Cardiac fibroblast (primary cell): ENCODE data around the gene RHO.
"Not testable (repeated sequence)": the region's sequence is repeated elsewhere in the genome, so short reads cannot be mapped to it uniquely, and the experiment has no call there.

Source experiments
- DNase-seq, 2 donors: peaks; one replicate each; pipeline versions ENCODE4 v3.0.0 to v3.0.0-alpha.2; 2010; ENCODE audit warnings: low read depth in 2 of 2
- H3K4me3 ChIP-seq, 2 donors: replicated peaks in 1 of 2; 1 replicate in 1 of 2; 2 replicates in 1 of 2; pipeline ENCODE4 v1.5.1; 2011; ENCODE audit warnings: low read depth in 2 of 2, low read length in 2 of 2, mild to moderate bottlenecking in 2 of 2, moderate library complexity in 1 of 2
- CTCF ChIP-seq: IDR thresholded peaks from one replicate; pipeline ENCODE4 v1.5.1; 2011; ENCODE audit warnings: low read depth, mild to moderate bottlenecking, low read length, inconsistent platforms

Gene RHO

GRCh38 chr3:129528589-129529100, at the start of gene RHO:
Gene RHO (plus strand): TSS chr3:129528639. CDS start chr3:129528734, 95 bp downstream.
- DNase-seq: no peak
- no peak within 1 kb of the TSS for H3K4me3 ChIP-seq
- TF ChIP-seq CTCF: no peak

GRCh38 chr3:129481225-129481765, 47.1 kb upstream of the RHO start:
- not testable (repeated sequence) for H3K4me3 ChIP-seq
- DNase-seq: peak; percentile 66 to 68

- DNase-seq: peak; percentile 76 to 85
- H3K4me3 ChIP-seq: no peak overlapping the region
- TF ChIP-seq CTCF: no peak
Observed at GRCh38 chr3:129481766-129482332, 46.6 kb upstream of the RHO start.

- peak; percentile 7 for TF ChIP-seq CTCF
- no peak for DNase-seq
- no peak overlapping the region for H3K4me3 ChIP-seq
Observed at GRCh38 chr3:129482721-129483120, 45.7 kb upstream of the RHO start.

GRCh38 chr3:129483870-129484269, 44.6 kb upstream of the RHO start:
- TF ChIP-seq CTCF: no peak
- H3K4me3 ChIP-seq: no peak overlapping the region
- DNase-seq: no peak

GRCh38 chr3:129485146-129485545, 43.3 kb upstream of the RHO start:
- DNase-seq, H3K4me3 ChIP-seq: not testable (repeated sequence)

- no peak for TF ChIP-seq CTCF
- H3K4me3 ChIP-seq: peak overlapping the region in 1 of 2 donors; percentile 8
- DNase-seq: peak; percentile 99
Observed at GRCh38 chr3:129485721-129486663, 42.4 kb upstream of the RHO start.
